Measurements from ENCODE around the gene FAM228A. TPM values are rescaled to one million over a fixed set of nuclear protein-coding genes. Genes with fewer than 3 reads are reported as not detected.

Gene FAM228A
- total RNA-seq, 1 donor from 2014 or later, result not detected

DNA sequence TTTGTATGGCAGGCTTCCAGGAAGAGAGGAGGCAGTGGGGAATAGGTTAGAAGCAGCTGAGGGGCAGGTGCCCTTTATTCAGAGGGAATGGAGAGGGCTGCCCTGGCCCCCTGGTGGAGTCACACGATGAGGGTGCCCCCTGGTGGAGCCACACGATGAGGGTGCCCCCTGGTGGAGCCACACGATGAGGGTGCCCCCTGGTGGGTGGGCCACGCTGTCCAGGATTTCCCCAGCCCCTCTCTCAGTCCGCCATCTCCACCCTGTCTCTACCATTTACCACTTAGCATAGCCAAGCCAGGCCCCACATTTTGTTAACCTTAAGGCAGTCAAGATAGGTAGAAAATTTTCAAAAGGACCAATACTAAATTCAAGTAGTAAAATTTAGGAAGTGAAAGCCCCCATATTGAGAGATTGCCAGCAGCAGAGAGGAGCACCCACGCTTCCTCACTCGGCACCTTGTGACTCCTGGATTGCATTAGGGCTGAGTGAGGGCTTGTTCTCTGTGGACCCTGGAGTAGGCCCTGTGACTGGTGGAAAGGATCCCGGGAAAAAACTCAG, 10.4 kb upstream of the FAM228A start:
- Histone ChIP-seq H4K20me1 (ENCODE audit: low read depth) (no peaks in the 10 kb centered on the region), H3K9me3 (ENCODE audit: low read depth) (peaks cover 8% of the 10 kb centered on the region), H3K4me3 (no peak overlapping the region), H2AFZ (replicated peaks) (no peak overlapping the region), H3K79me2 (ENCODE audit: low read depth) (no peaks in the 10 kb centered on the region), H3K36me3 (peaks cover 3% of the 10 kb centered on the region), H3K27me3 (no peaks in the 10 kb centered on the region), H3F3A (ENCODE audit: low read depth) (no peaks in the 10 kb centered on the region), H3K4me1 (no peaks in the 10 kb centered on the region), H3K4me2 (no peak overlapping the region), H3K27ac (no peak overlapping the region), H3K9ac (no peak overlapping the region)
- Mint-ChIP-seq H3K4me3 (no peak overlapping the region), H3K27ac (no peak overlapping the region), H3K36me3 (peaks cover 2% of the 10 kb centered on the region), H3K27me3 (ENCODE audit: insufficient read depth, low read depth) (peaks cover 5% of the 10 kb centered on the region), H3K9me3 (peaks cover 12% of the 10 kb centered on the region), H3K4me1 (peaks cover 6% of the 10 kb centered on the region)
- TF ChIP-seq EZH2 (IDR thresholded peaks at IDR 0.05), result no peak
- peak; percentile 46 for TF ChIP-seq CTCF (IDR thresholded peaks at IDR 0.05)
- no peak for TF ChIP-seq EZH2phosphoT487 (IDR thresholded peaks at IDR 0.05)
- peak; percentile 33 for DNase-seq (ENCODE audit: low spot score)

GRCh38 chr2:24169023-24169422, 5.8 kb upstream of the FAM228A start:
- no peaks in the 10 kb centered on the region for H3F3A ChIP-seq (ENCODE audit: low read depth)
- H3K27ac ChIP-seq, result no peak overlapping the region
- H3K79me2 ChIP-seq (ENCODE audit: low read depth), result no peaks in the 10 kb centered on the region
- no peaks in the 10 kb centered on the region for H3K9me3 ChIP-seq (ENCODE audit: low read depth)
- no peaks in the 10 kb centered on the region for H3K36me3 ChIP-seq
- Mint-ChIP-seq H3K36me3 (peaks cover 1% of the 10 kb centered on the region), H3K27ac (no peak overlapping the region), H3K4me3 (no peak overlapping the region), H3K9me3 (peaks cover 2% of the 10 kb centered on the region), H3K27me3 (ENCODE audit: insufficient read depth, low read depth) (no peaks in the 10 kb centered on the region), H3K4me1 (peaks cover 6% of the 10 kb centered on the region)
- no peak overlapping the region for H3K4me3 ChIP-seq
- no peak overlapping the region for H2AFZ ChIP-seq (replicated peaks)
- DNase-seq (ENCODE audit: low spot score), result no peak
- TF ChIP-seq EZH2 (IDR thresholded peaks at IDR 0.05), result no peak
- TF ChIP-seq CTCF (IDR thresholded peaks at IDR 0.05), result no peak
- no peak for TF ChIP-seq EZH2phosphoT487 (IDR thresholded peaks at IDR 0.05)
- no peaks in the 10 kb centered on the region for H3K4me1 ChIP-seq
- H3K4me2 ChIP-seq, result no peak overlapping the region
- no peaks in the 10 kb centered on the region for H3K27me3 ChIP-seq
- no peak overlapping the region for H3K9ac ChIP-seq
- no peaks in the 10 kb centered on the region for H4K20me1 ChIP-seq (ENCODE audit: low read depth)

GRCh38 chr2:24175631-24176187, 856 bp downstream of the FAM228A start:
- Histone ChIP-seq H2AFZ (replicated peaks) (no peak overlapping the region), H3K4me1 (no peaks in the 10 kb centered on the region), H3K79me2 (ENCODE audit: low read depth) (no peaks in the 10 kb centered on the region), H3K27me3 (no peaks in the 10 kb centered on the region), H3K27ac (no peak overlapping the region), H4K20me1 (ENCODE audit: low read depth) (no peaks in the 10 kb centered on the region), H3K9ac (no peak overlapping the region), H3K4me2 (no peak overlapping the region), H3K9me3 (ENCODE audit: low read depth) (no peaks in the 10 kb centered on the region), H3F3A (ENCODE audit: low read depth) (peaks cover 5% of the 10 kb centered on the region), H3K4me3 (no peak overlapping the region), H3K36me3 (no peaks in the 10 kb centered on the region)
- no peaks in the 10 kb centered on the region for H3K27me3 Mint-ChIP-seq (ENCODE audit: insufficient read depth, low read depth)
- DNase-seq (ENCODE audit: low spot score), result no peak
- H3K27ac Mint-ChIP-seq, result no peak overlapping the region
- H3K4me1 Mint-ChIP-seq, result peaks cover 2% of the 10 kb centered on the region
- H3K36me3 Mint-ChIP-seq, result peaks cover 2% of the 10 kb centered on the region
- no peak overlapping the region for H3K4me3 Mint-ChIP-seq
- TF ChIP-seq EZH2 (IDR thresholded peaks at IDR 0.05), result no peak
- no peak for TF ChIP-seq CTCF (IDR thresholded peaks at IDR 0.05)
- peaks cover 3% of the 10 kb centered on the region for H3K9me3 Mint-ChIP-seq
